ENCODE data around the gene CSRP2. TPM values are rescaled to one million over a fixed set of nuclear protein-coding genes. Genes with fewer than 3 reads are reported as not detected.

CSRP2 gene
- polyA plus RNA-seq, 1 experiment: 81.6 TPM

DNA sequence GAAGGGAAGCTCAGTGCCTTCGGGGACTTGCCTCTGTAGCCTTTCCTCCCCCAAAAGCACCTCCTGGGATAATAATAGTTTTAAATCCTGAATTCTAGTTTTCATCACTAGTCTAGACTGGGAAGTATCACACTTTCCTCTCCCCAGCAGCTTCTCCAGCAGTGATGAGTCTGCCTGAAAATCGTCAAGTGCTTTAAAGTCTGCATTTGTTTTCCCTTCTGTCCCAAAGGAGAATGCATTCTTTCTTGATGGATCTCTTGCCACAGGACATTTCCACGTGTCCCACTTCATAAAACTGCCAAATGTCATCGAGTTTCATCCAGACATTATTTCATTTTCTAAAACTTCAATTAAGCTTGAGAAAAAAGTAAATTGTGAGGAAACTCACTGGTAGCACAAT is 15.0 kb downstream of the CSRP2 start:
- peaks cover 7% of the 10 kb centered on the region for H3K36me3 ChIP-seq (ENCODE audit: control insufficient read depth, insufficient read depth, low read length)
- H3K4me3 ChIP-seq (ENCODE audit: low read depth, low read length): no peak overlapping the region; the same call in 1 of the 2 replicates
- H3K27me3 ChIP-seq (ENCODE audit: control insufficient read depth, insufficient read depth, low read length): no peaks in the 10 kb centered on the region
- CTCF ChIA-PET: interaction anchor here (0.9 to 1.3 kb wide), 5 partner anchors 15 to 147 kb away, joined by 3 to 5 read pairs (median 3); partner anchors contain the start of gene CSRP2
- DNase-seq (ENCODE audit: low read depth): no peak
- POLR2A ChIA-PET: interaction anchor here (0.7 kb wide), 1 partner anchor 15 kb away, joined by 3 read pairs; the partner anchor contains the start of gene CSRP2
- TF ChIP-seq, protein P1, sequence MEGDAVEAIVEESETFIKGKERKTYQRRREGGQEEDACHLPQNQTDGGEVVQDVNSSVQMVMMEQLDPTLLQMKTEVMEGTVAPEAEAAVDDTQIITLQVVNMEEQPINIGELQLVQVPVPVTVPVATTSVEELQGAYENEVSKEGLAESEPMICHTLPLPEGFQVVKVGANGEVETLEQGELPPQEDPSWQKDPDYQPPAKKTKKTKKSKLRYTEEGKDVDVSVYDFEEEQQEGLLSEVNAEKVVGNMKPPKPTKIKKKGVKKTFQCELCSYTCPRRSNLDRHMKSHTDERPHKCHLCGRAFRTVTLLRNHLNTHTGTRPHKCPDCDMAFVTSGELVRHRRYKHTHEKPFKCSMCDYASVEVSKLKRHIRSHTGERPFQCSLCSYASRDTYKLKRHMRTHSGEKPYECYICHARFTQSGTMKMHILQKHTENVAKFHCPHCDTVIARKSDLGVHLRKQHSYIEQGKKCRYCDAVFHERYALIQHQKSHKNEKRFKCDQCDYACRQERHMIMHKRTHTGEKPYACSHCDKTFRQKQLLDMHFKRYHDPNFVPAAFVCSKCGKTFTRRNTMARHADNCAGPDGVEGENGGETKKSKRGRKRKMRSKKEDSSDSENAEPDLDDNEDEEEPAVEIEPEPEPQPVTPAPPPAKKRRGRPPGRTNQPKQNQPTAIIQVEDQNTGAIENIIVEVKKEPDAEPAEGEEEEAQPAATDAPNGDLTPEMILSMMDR (IDR thresholded peaks at IDR 0.05; ENCODE audit: insufficient read depth, low read depth, low read length): no peak

DNA sequence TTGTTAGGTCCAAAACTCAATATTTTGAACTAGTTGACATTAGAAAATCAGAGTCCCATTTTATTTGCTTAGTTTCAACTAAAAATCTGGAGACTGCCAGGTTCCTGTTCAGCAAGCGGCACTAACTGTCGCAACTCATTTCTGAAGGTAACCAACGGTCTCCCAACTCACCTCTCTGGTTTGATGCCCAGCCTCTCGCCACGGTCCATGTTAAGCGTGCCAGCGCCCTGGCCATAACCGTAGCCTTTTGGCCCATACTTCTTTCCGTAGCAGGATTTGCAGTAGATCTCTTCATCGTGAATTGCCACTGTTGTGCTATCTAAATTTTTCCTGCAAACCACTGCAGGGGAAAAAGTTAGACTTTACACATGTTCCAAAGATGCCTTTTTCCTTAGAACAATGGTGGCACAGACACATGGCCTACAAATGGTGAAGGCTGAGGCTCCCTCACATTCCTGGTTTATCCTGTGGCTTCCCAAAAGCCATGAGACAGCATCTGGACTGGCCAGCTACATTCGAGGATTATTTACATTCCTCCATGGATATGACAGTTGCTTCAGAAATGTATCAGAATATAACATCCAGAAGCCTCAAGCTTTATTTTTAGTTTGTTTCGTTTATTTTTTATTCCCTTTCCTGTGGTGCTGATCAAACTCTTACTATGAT is 15.7 kb downstream of the CSRP2 start:
- peak; percentile 83 for DNase-seq (ENCODE audit: low read depth)
- no peaks in the 10 kb centered on the region for H3K27me3 ChIP-seq (ENCODE audit: control insufficient read depth, insufficient read depth, low read length)
- no peak overlapping the region for H3K4me3 ChIP-seq (ENCODE audit: low read depth, low read length)
- CTCF ChIA-PET: interaction anchor here (1.0 to 1.3 kb wide), 4 partner anchors 16 to 148 kb away, joined by 3 to 5 read pairs (median 4); partner anchors contain the start of gene CSRP2
- H3K36me3 ChIP-seq (ENCODE audit: control insufficient read depth, insufficient read depth, low read length): peaks cover 7% of the 10 kb centered on the region
- POLR2A ChIA-PET: no interaction called here
- TF ChIP-seq, protein P1 (IDR thresholded peaks at IDR 0.05; ENCODE audit: insufficient read depth, low read depth, low read length): no peak

DNA sequence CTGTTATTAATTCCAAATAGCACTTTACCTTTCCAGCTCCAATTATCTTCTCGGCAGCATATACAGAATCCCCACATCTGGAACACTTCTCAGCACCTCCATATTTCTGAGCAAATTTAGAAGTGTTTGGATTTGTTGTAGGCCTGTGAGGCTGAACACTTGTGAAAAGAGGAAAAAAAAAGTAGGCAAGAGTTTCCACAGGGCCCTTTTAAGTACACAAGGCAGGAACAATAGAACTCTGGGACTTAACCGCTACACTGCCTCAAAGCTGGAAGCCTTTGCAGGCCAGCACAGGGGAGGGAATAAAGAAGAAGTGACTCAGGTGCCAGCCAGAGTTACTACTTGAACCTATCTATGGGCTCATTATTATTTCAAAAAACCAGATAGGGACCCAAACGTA is 18.6 kb downstream of the CSRP2 start:
- no peak for DNase-seq (ENCODE audit: low read depth)
- ChIA-PET POLR2A (no interaction called here), CTCF (interaction anchor here (0.7 to 1.1 kb wide), 2 partner anchors 10 to 12 kb away, joined by 3 read pairs; no protein-coding TSS in a partner anchor)
- H3K27me3 ChIP-seq (ENCODE audit: control insufficient read depth, insufficient read depth, low read length): no peaks in the 10 kb centered on the region
- TF ChIP-seq, protein P1 (IDR thresholded peaks at IDR 0.05; ENCODE audit: insufficient read depth, low read depth, low read length): no peak
- H3K4me3 ChIP-seq (ENCODE audit: low read depth, low read length): no peak overlapping the region
- peaks cover 9% of the 10 kb centered on the region for H3K36me3 ChIP-seq (ENCODE audit: control insufficient read depth, insufficient read depth, low read length)

DNA sequence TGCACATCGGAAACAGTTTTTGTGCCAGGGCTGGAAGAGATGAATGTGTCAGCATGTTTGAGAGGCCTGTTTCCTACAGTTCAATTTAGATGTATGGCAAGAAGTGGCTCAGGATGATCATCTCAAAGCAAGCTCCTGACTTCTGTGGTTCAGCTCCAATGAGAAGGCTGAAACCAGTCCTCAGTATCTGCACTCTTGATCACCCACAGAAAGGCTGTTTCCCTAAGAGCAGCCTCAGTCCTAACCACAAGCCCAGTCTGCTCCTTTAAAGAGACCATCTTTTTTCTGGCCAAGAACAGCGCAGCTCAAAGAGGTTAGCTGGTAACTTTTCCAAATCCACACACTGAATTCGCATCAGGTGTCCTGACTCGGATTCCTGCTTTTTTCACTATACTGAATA is 19.2 kb downstream of the CSRP2 start:
- DNase-seq (ENCODE audit: low read depth): no peak
- ChIA-PET CTCF (interaction anchor here (1.1 kb wide), 1 partner anchor 11 kb away, joined by 3 read pairs; no protein-coding TSS in a partner anchor), POLR2A (no interaction called here)
- Histone ChIP-seq H3K4me3 (ENCODE audit: low read depth, low read length) (no peak overlapping the region), H3K36me3 (ENCODE audit: control insufficient read depth, insufficient read depth, low read length) (peaks cover 10% of the 10 kb centered on the region), H3K27me3 (ENCODE audit: control insufficient read depth, insufficient read depth, low read length) (no peaks in the 10 kb centered on the region)
- TF ChIP-seq, protein P1 (IDR thresholded peaks at IDR 0.05; ENCODE audit: insufficient read depth, low read depth, low read length): no peak

DNA sequence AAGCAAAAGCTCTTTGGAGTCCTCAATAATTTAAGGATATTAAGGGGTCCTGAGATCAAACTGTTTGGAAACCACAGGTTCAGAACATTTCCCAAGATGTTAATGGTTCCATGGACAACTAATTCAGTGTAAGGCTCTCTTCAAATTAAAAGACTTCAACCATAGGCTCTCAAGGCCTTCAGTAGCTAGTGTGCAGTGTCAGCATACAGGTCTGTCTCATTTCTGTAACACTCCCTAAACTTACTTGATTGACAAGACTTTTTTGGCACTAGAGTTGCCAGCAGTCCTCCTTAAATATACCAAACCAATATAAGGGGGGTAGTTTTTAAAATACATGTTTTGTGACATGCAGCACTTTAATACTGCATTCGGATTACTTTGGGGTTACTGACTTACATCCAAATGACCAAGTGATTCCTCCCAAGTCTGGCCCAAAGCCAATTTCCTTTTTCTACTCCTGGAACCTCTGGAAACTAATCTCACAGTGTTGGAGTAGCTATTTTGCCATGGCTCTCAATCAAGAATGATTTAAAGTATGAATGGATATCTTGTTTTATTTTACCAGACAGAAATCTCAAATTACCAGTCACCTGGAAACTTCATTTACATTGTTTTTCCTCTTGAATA is 22.7 kb downstream of the CSRP2 start:
- POLR2A ChIA-PET: no interaction called here
- no peak for DNase-seq (ENCODE audit: low read depth)
- H3K27me3 ChIP-seq (ENCODE audit: control insufficient read depth, insufficient read depth, low read length): no peaks in the 10 kb centered on the region
- peaks cover 10% of the 10 kb centered on the region for H3K36me3 ChIP-seq (ENCODE audit: control insufficient read depth, insufficient read depth, low read length)
- TF ChIP-seq, protein P1 (IDR thresholded peaks at IDR 0.05; ENCODE audit: insufficient read depth, low read depth, low read length): no peak
- CTCF ChIA-PET: interaction anchor here (1.5 to 1.7 kb wide), 2 partner anchors 11 to 234 kb away, joined by 3 to 4 read pairs; no protein-coding TSS in a partner anchor
- no peak overlapping the region for H3K4me3 ChIP-seq (ENCODE audit: low read depth, low read length)
